Activated CD4-positive, alpha-beta T cell treated with anti-CD3 and anti-CD28 coated beads for 48 hours (primary cell): ENCODE measurements around the gene CCDC117.

ENCODE experiments used
- DNase-seq: peaks from one replicate; pipeline ENCODE4 v3.0.0-alpha.2; 2020

Gene CCDC117

DNA sequence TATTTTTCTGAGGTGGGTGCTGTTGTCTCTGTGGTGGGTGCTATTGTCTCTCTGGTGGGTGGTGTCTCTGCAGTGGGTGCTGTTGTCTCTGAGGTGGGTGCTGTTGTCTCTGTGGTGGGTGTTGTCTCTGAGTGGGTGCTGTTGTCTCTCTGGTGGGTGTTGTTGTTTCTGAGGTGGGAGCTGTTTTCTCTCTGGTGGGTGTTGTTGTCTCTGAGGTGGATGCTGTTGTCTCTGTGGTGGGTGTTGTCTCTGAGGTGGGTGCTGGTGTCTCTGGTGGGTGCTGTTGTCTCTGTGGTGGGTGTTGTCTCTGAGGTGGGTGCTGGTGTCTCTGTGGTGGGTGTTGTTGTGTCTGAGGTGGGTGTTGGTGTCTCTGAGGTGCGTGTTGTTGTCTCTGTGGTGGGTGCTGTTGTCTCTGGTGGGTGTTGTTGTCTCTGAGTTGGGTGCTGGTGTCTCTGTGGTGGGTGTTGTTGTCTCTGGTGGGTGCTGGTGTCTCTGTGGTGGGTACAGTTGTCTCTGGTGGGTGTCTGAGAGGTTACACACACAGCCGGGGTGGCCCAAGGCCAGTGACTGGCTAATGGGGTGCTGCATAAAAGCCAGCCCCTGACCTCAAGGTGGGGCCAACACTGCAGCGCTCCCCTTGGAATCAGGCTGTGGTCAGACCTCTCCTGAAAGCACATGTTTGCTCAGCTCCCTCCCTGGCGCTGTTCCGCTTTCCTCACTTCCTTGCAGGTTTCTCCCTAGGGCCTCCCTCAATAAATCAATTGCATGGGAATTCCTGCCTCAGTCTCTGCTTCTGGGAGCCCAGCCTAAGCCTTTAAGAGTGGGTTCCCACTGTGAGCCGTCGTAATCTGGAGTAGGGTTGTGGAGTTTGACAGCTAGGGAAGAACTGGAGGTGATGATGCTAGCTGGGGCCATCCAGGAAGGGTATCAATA, 58.9 kb downstream of the CCDC117 start:
- DNase-seq = no peak

DNA sequence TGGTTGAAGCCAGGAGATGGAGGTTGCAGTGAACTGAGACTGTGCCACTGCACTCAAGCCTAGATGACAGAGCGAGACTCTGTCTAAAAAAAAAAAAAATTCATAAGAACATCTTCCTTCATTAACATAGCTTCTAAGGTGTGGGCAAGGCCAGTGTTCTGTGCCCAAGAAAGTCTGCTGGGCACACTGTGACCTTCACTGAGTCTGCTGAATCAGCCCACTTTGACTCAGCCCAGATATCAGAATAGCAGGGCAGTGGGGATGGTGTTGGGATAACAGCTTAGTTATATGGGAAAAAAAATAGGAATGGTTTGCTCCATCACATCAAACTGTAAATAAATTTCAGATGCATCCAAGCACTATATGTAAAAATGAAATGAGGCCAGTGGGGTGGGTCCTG, 60.2 kb downstream of the CCDC117 start:
- no peak for DNase-seq

DNA sequence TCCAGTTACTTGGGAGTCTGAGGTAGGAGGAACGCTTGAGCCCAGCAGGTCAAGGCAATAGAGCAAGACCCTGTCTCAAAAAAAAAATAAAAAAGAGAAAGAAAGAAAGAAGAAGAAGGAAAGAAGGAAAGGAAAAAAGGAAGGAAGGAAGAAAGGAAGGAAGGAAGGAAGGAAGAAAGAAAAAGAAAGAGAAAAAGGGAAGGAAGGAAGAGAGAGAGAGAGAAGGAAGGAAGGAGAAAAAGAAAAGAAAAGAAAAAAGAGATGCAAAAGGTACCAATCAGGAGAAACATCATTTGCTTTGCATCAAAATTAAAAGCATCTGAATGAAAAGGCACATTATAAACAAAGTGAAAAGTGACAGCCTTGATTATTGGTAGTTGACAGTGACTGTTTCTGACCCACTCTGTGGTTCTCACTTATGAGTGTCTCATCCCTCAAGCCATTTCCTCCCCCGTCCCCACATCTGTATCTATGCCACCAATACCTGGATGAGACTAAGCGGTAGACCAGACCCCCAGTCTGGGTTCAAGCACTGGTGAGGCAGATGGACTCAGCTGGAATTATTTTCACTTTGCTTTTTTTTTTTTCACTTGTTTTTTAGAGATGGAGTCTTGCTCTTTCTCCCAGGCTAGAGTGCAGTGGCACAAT, 60.9 kb downstream of the CCDC117 start:
- no peak for DNase-seq

DNA sequence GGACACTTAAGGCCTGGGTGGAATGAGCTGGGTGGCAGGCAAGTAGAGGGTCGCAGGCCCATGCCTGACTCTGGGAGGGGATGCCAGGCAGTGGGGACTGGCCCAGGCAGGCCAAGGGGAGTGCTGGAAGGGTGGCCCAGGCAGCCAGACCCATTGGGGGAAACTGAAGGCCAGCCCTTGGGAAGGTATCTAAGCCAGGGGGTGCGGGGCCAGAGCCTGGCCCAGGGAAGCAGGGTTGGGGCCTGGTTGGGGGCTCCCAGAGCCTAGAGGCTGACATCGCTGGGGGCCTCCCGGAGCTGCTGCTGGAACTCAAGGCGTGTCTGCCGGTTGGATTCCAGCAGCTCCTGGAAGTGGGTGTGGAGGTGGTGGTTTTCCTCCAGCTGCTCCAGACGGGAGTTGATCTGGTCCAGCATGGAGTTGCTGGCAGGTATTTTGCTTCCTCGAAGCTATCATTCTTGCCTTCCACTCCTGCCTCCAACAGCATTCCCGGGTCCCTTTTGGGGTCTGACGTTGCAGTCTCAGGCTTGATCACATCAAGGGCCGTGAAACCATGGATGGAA, 63.2 kb downstream of the CCDC117 start:
- no peak for DNase-seq

DNA sequence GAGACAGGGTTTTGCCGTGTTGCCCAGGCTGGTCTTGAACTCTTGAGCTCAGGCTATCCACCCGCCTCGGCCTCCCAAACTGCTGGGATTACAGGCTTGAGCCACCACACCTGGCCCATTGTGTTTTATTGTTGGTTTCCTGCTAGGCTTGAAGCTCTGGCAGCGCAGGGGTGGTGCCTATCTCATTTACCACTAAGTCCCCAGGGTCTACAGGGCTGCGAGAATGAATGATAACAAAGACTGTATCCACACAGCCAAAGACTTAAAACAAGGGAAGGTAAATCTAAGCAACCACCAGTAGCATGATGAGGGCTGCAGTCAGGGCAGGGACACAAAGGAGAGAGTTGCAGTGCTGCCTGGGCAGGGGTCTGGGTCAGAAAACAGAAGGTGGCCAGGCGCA, 65.1 kb downstream of the CCDC117 start:
- DNase-seq = no peak
